HTR-8/SVneo (cell line): ENCODE data around the gene PNLDC1.
"Not testable (repeated sequence)": the region's sequence is repeated elsewhere in the genome, so short reads cannot be mapped to it uniquely, and the experiment has no call there.

Experiments
- DNase-seq: peaks from one replicate; pipeline ENCODE4 v3.0.0; 2011; ENCODE audit warnings: low spot score, mixed read lengths; ENCODE audit not compliant: insufficient read length
- FAIRE-seq: peaks from 2 replicates; lab custom pipeline; 2011; peaks lifted over from hg19 to GRCh38; lab: Jason Lieb, UNC

Gene PNLDC1

DNA sequence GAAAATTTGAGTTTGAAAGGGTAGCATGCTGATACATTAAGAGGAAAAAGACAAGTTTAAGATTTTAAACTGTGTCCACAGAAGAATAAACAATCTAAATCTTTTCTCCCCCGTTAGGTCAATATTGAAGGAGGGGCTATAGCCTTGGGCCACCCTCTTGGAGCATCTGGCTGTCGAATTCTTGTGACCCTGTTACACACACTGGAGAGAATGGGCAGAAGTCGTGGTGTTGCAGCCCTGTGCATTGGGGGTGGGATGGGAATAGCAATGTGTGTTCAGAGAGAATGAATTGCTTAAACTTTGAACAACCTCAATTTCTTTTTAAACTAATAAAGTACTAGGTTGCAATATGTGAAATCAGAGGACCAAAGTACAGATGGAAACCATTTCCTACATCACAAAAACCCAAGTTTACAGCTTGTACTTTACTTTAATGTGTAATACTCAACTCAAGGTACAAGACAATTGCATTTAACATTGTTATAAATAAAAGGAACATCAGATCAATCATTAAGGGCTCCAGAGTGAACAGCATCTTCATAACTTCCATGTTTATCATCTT is 21.5 kb upstream of the PNLDC1 start:
- no peak for FAIRE-seq
- no peak for DNase-seq

DNA sequence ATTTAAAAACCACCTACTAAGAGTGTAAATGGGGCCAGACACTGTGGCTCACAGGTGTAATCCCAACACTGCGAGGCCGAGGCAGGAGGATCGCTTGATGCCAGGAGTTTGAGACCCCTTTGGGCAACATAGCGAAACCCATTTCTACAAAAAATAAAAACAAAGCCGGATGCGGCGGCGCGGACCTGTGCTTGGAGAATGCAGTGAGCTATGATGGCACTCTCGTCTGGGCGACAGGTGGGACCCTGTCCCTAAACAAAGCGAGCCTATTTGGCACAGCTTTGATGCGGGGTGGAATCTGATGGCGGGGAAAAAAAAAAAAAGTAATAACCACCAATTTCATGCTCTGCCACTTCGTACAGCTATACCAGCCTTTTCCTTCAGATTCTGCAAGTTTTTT is 11.8 kb upstream of the PNLDC1 start:
- FAIRE-seq, result no peak
- DNase-seq, result no peak

DNA sequence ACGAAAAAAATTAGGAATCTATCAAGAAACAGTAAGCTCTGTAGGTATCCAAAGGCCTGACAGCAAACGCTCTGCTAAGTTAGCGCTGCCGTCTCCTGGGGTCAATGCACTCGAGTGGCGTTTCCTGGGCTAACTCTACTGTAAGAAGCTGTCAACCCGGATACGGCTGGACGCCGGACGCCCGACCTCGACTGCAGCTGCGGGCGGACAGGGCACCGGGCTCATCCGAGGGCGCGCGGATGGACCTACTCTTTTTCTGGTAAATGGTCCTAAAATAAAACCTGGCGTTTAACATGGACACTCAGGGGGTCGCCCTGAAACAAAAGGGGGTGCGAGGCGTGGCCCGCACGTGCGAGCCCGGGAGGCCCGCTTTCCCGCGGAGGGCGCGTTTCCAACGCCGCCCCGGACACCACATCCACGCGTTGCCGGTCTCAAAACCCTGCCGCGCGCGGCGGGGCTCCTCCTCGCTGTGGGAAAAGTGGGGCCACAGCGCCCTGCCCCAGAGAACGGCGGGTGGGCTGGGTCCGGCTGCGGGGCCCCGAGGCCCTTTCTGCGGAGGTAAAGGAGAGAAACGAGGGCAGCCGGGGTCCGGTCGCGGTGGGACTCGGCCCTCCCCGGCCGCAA is 11.2 kb upstream of the PNLDC1 start:
- FAIRE-seq (no peak), DNase-seq (peak; percentile 24)

DNA sequence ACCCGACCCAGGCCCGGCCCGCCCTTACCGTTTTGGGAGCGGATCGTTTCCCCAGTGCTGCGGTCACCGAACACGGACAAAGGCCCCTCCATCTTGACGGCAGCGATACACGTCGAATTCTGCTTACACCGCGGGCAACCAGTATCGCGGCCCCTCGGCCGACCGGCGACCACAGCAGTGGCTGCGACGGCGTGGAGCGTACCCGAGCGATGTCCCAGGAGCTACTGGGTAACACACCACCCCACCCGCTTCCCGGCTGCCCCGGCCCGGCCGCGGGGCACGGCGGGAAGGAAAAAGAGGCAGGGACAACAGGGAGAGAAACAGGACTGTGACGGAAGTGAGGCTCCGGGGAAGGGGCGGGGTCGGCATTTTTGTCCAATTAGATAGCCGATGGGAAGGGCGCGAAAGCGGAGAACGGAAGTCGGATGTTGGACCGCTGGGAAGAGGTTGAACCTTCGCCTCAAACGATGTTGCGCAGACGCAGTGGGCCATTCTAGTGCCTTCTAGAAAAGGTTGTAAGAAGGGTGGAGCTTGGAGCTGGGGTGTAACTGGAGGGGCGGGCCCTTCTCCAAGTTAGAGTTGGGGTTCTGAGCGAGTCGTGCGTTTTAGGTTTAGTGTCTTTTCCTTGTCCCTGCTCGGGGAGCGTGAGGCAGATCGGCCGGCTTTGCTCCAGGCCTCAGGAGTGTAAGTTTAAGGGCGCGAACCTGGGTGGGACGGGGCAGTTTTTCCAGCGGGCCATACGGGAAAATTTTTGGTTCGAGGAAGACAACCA is 10.5 kb upstream of the PNLDC1 start, which contains the start of gene TCP1:
TCP1 (minus strand) TSS at position 226 of the 772 bp plus-strand sequence; CDS start at position 92, 134 bp downstream.
- FAIRE-seq (peak; percentile 93), DNase-seq (peak; percentile 90)

DNA sequence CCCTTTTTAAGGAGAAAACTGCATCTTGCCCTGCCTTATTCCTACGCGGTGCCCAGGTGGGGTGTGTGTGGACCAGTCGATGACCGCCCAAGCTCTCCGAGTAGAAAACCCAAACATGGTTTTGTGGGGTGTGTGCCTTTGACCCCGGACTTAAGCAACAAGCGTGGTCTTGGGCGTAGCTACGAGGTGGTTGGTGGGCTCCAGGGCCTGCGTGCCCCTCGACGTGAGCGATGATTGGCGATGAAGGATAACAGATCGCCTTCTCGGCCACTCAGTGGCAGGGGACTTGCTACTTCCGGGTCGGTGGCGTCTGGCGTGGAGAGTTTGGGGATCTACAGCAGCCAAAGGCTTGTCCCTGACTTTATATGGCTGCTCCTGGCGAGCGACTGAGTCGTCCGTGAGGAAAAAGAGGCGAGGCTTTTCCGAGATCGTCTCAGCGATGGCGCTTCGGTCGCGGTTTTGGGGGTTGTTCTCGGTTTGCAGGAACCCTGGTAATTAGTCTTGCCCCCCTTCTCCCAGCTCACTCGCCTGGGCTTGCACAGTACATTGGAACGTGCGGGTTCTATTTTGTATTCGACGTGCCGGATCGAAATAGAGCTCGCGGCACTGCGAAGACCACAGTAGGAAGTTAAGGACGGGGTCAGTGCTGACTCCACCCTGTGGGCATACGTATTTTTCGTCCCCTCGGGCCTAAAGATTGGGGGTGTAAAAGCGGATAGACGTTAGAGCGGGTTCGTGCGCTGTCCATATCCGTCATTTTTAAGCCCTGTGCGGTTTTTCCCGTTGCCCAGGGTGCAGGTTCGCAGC is 9.7 kb upstream of the PNLDC1 start, which contains the start of gene MRPL18:
MRPL18 (plus strand) TSS at position 319 of the 807 bp plus-strand sequence; CDS start at position 440, 121 bp downstream.
- DNase-seq (peak; percentile 93), FAIRE-seq (no peak)

DNA sequence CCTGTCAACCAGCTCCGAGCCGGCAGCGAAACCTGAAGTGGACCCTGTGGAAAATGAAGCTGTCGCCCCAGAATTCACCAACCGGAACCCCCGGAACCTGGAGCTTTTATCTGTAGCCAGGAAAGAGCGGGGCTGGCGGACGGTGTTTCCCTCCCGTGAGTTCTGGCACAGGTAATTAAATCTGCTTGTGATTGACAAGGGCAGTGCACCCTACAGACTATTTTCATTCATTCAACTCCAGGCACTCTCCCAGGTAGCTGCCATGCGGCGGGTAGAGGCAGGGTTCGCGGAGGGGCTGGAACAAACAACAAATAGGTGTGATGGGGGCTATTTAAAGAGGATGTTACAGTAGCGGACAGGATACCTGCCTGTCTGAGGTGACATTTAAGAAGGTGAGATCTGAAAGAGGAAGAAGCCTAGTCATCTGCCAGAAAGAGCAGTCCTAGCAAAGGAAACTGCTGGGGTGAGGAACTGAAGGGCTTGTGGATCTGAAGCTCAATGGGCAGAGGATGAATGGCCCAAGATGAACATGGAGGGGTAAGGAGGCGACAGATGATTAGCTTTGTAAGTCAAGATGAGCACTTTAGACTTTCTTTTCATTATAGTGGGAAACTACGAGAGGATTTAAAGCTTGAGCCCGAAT is 9.0 kb upstream of the PNLDC1 start:
- DNase-seq (no peak), FAIRE-seq (no peak)

DNA sequence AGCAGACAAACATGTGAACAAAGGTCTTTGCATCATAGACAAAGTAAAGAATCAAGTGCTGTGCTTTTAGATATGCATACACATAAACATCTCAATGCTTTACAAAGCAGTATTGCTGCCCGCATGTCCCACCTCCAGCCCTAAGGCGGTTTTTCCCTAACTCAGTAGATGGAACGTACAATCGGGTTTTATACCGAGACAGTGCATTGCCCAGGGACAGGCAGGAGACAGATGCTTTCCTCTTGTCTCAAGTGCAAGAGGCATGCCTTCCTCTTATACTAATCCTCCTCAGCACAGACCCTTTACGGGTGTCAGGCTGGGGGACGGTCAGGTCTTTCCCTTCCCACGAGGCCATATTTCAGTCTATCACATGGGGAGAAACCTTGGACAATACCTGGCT is 5.1 kb upstream of the PNLDC1 start:
- DNase-seq, FAIRE-seq: not testable (repeated sequence)

DNA sequence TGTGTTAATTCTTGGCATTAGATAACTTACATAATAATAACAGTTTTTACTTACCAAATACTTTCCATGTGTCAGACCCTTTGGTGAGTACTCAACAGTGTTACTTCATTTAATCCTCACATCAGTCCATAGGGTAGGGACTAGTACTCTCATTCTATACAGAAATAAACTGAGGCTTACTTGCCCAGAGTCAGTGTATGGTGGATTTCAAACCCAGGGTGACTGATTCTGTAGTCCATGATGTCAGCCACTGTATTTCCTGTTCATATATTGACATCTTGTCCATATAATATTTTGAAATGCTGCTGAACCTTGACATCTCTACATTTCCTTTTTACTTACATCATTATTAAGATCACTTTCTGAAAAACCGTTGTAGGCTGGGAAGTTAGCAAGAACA is 2.5 kb upstream of the PNLDC1 start:
- DNase-seq (no peak), FAIRE-seq (no peak)

DNA sequence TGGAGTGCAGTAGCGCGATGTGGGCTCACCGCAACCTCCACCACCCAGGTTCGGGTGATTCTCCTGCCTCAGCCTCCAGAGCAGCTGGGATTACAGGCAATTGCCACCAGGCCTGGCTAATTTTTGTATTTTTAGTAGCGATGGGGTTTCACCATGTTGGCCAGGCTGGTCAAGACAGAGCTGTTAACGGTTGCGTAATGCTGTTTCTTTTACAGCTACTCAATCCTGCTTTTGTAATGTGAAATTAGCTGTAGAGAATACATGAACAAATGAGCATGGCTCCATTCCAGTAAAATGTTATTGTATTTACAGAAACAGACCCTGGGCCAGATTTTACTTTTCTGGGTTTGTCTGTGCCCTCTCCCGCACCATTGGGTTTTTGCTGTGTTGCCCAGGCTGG is 1.9 kb downstream of the PNLDC1 start:
- FAIRE-seq (no peak), DNase-seq (no peak)

DNA sequence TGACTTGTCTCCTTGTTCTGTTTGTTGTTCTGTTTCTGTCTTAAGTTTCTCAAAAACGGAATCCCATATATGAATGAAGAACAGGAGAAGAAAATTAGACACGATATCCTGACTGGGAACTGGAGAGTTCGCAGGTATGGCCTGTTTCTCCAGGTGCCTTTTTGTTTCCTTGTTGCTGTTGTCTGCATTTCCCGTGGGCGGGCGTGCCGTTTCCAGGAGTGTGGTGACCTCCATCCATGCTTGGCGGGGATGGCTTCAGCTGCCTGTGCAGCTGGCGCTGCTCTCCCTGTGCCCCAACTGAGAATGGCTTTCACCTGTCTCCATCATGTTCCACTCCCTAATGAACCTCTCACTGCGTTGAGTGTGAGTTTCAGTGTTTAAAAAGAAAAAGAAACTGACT is 4.4 kb downstream of the PNLDC1 start:
- DNase-seq (no peak), FAIRE-seq (no peak)

DNA sequence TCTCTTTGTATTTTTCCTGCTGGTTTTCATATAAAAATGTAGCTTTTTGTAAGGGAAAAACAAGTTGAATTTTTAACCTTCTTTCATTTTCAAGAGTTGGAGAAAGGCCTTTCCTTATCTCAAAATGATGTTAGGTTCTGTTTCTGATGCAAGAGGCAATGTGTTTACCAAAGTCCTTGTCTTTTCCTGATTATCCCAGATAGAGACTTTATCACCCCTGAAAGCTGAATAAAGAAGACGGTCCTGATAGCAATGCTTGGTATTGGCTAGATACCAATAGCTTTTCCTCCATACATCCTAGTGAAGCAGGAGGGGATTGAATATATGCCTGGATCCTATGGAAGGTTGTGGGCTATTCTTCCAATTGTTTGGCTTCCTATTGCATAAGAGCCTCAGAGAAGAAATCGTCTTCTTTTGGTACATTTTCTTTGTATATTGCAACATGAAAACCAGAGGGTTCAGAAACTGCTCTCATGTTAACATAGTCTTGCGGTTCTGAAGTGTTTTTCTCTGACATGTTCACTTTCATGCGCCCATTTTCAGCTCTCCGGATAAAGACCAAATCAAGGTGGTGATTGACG is 5.5 kb downstream of the PNLDC1 start:
- FAIRE-seq (no peak), DNase-seq (no peak)

DNA sequence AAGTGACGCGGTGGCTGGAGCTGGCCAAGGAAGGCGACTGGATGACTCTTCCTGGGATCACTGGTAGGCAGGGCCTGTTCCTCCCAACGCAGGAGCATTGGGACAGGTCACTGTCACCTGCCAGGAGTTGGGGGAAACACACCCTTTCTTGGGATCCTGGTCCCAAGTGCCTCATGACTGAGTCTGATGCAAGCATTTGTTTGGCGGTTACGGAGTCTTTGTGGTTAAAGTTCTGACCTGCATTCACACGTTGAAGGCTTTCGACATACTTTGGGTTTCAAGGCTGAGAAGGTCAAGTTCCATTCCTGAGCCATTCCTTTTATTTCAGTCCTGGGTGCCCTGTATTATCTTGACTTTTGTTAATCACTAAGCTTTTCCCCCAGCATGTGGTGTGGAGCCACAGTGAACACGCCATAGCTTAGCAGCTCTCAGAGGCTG is 6.0 kb downstream of the PNLDC1 start:
- FAIRE-seq (no peak), DNase-seq (no peak)

DNA sequence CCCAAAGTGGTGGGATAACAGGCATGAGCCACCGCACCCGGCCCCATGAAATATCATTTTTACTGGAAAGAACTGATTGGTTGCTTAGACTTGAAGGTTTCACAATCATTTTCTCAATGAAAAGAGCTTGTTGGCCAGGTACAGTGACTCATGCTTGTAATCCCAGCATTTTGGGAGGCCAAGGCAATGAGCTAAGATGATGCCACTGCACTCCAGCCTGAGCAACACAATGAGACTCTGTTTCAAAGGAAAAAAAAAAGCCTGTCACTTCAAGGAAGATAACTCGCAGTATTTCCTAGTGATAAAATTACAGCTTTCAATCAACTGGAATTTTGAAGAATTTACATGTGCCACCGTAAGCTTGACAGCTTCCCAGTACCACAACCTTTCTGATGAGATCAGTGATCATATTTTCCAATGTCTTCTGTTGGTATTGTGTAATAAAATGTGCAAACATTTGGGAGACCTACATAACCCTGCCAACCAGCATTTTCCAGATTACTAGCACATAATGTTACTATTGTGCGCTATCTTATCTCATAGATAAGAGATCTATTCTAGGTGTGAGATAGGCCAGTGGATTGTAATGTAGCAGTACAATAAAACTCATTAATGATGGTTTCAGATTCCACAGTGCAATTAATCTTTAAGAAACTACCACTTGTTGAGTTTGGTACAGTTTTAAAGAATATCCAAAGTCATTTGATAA is 7.2 kb downstream of the PNLDC1 start:
- no peak for FAIRE-seq
- no peak for DNase-seq

DNA sequence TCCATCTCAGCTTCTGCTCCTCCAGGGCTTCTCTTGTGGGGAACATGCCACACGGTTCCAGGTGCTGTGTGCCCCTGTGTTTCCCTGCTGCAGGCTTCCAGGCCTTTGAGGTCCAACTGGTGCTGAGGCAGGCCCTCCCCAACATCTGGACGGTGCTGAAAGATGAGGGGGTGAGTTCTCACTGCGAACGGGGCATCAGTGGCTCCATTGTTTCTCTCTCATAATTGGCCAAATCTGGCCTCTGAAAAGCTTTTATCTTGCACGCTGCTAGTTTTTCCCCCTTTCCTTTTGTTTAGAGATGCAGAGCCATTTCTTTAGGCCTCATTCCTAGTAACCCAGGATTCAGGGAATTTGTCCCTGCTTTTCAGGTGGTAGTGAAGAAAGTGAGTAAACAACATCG is 8.6 kb downstream of the PNLDC1 start:
- no peak for FAIRE-seq

DNA sequence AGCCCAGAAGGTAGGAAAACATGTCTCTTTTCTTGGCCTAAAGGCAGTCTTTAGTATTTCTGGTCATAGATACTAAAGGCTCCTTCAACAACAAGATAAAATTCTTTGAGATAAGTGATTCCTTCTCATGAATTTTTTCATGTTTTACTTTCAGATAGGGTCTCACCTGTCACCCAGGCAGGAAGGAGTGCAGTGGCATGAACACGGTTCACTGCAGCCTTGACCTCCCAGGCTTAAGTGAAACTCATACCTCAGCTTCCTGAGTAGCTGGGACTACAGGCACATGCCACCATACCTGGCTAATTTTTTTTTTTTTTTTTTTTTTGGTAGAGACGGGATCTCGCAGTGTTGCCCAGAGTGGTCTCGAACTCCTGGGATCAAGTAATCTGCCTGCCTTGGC is 9.1 kb downstream of the PNLDC1 start:
- no peak for FAIRE-seq

More for the DNA sequence above, 8.6 kb downstream of the PNLDC1 start:
- no peak for DNase-seq

DNA sequence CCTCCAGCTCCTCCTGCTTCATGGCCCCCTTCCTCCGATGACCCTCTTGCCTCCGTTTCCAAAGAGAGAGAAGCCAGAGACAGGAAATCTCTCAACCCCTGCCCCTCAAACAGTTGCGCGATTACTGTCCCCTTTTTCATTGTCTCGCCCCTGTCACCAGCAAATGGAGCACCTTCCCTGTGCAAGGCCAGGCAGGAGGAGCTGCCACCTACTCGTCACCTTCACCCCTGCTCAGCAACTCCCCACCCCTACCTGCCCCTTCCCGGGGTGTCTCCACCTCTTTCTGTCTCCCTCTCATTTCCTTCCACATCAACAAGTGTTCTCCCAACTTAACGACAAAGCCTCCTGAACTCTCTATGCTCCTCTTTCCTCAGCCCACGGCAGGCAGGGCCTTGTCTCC is 13.7 kb downstream of the PNLDC1 start:
- DNase-seq (no peak), FAIRE-seq (no peak)

More for the DNA sequence above, 9.1 kb downstream of the PNLDC1 start:
- no peak for DNase-seq

DNA sequence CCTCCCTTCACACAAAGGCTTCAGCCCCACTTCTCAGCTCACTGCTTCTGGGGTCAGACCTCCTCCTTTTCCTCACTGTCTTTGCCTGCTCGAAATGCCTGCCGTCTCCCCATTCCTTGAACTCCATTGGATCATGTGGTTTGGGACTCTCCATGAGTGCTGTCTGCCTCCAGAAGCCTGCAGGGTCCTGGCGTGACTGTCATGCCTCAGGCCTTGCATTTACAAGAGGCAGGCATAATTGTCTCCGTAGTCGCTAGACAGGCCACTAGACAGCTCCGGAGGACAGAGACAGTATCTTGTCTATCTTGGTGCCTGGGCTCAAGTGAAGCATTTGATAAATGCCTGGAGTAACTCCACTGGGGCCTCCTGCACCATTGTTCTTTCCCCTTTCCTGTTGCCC is 15.3 kb downstream of the PNLDC1 start:
- no peak for FAIRE-seq
- DNase-seq, result no peak

DNA sequence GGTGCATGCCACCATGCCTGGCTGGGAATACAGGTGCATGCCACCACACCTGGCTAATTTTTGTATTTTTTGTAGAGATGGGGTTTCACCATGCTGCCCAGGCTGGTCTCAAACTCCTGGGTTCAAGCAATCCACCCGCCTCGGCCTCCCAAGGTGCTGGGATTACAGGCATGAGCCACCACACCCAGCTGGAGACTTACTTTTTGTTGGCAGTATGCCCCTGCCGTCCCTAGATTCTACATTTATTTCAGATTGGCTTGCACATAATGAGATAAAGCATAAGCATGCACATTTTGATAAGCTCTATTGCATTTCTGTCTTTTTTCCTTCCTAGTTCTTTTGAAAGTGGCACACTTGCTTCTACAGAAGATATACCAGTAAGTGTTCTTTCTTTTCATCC is 16.7 kb downstream of the PNLDC1 start:
- not testable (repeated sequence) for DNase-seq, FAIRE-seq
